Measurements from ENCODE around the gene MACF1.
"Not testable (repeated sequence)": the region's sequence is repeated elsewhere in the genome, so short reads cannot be mapped to it uniquely, and the experiment has no call there.

MACF1 gene

GRCh38 chr1:39474810-39475209 is 270.3 kb downstream of the MACF1 start:
- DNase-seq, result no peak

GRCh38 chr1:39475551-39475950 is 271.1 kb downstream of the MACF1 start:
- not testable (repeated sequence) for DNase-seq

- DNase-seq, result no peak
Observed at GRCh38 chr1:39478126-39478915, 273.8 kb downstream of the MACF1 start.

GRCh38 chr1:39481289-39481688 is 276.8 kb downstream of the MACF1 start:
- no peak for DNase-seq

GRCh38 chr1:39483276-39483675 is 278.8 kb downstream of the MACF1 start:
- DNase-seq, result no peak

GRCh38 chr1:39484564-39484963 is 280.1 kb downstream of the MACF1 start:
- no peak for DNase-seq

GRCh38 chr1:39485046-39485803 is 280.7 kb downstream of the MACF1 start:
- DNase-seq, result no peak

GRCh38 chr1:39488012-39488545 is 283.6 kb downstream of the MACF1 start:
- DNase-seq, result no peak

GRCh38 chr1:39488793-39489566 is 284.5 kb downstream of the MACF1 start:
- DNase-seq, result no peak

GRCh38 chr1:39489567-39490239 is 285.2 kb downstream of the MACF1 start:
- no peak for DNase-seq

GRCh38 chr1:39490596-39491145 is 286.2 kb downstream of the MACF1 start:
- DNase-seq, result no peak

- DNase-seq, result peak; percentile 66
Observed at GRCh38 chr1:39491146-39491921, 286.8 kb downstream of the MACF1 start, which contains the start of gene BMP8A. Gene BMP8A, plus strand, starts transcription at chr1:39491636. Its CDS starts 356 bp downstream, at chr1:39491992.

- not testable (repeated sequence) for DNase-seq
Observed at GRCh38 chr1:39492118-39493042, 287.9 kb downstream of the MACF1 start.

GRCh38 chr1:39493043-39493810 is 288.7 kb downstream of the MACF1 start:
- not testable (repeated sequence) for DNase-seq

GRCh38 chr1:39494671-39495410 is 290.3 kb downstream of the MACF1 start:
- DNase-seq, result no peak

- not testable (repeated sequence) for DNase-seq
Observed at GRCh38 chr1:39496520-39496919, 292.0 kb downstream of the MACF1 start.

GRCh38 chr1:39497585-39497984 is 293.1 kb downstream of the MACF1 start:
- DNase-seq, result no peak

- not testable (repeated sequence) for DNase-seq
Observed at GRCh38 chr1:39498096-39498710, 293.7 kb downstream of the MACF1 start.
